Glomerular visceral epithelial cell (primary cell): ENCODE results near the gene WDCP.
"Not testable (repeated sequence)": the region's sequence is repeated elsewhere in the genome, so short reads cannot be mapped to it uniquely, and the experiment has no call there.

ENCODE experiments used
- DNase-seq: peaks from one replicate; pipeline ENCODE4 v3.0.0-alpha.2; 2016; ENCODE audit errors: extremely low spot score

The WDCP gene

GRCh38 chr2:24022324-24022974 lies 24.7 kb downstream of the WDCP start:
- DNase-seq = no peak

- no peak for DNase-seq
Observed at GRCh38 chr2:24021122-24021998, 25.8 kb downstream of the WDCP start.

- DNase-seq = no peak
Observed at GRCh38 chr2:24020244-24020643, 26.9 kb downstream of the WDCP start.

- DNase-seq = no peak
Observed at GRCh38 chr2:24019729-24020128, 27.5 kb downstream of the WDCP start.

- DNase-seq = no peak
Observed at GRCh38 chr2:24018241-24018640, 28.9 kb downstream of the WDCP start.

- no peak for DNase-seq
Observed at GRCh38 chr2:24017711-24018110, 29.5 kb downstream of the WDCP start.

- DNase-seq = no peak
Observed at GRCh38 chr2:24016853-24017703, 30.1 kb downstream of the WDCP start.

GRCh38 chr2:24016376-24016761 lies 30.8 kb downstream of the WDCP start:
- DNase-seq = no peak

GRCh38 chr2:24015562-24016375 lies 31.4 kb downstream of the WDCP start:
- peak; percentile 36 for DNase-seq

- not testable (repeated sequence) for DNase-seq
Observed at GRCh38 chr2:24014902-24015301, 32.3 kb downstream of the WDCP start.

GRCh38 chr2:24012521-24013188 lies 34.5 kb downstream of the WDCP start:
- DNase-seq = no peak

GRCh38 chr2:24011250-24012104 lies 35.7 kb downstream of the WDCP start:
- DNase-seq = no peak

GRCh38 chr2:24010477-24011249 lies 36.5 kb downstream of the WDCP start:
- no peak for DNase-seq

GRCh38 chr2:24009680-24010476 lies 37.3 kb downstream of the WDCP start, which contains the start of gene MFSD2B:
TSS of gene MFSD2B (plus strand) at chr2:24010085. CDS start at chr2:24010097, 12 bp downstream.
- DNase-seq = no peak

- DNase-seq = no peak
Observed at GRCh38 chr2:24009367-24009679, 37.9 kb downstream of the WDCP start.

- DNase-seq = peak; percentile 45
Observed at GRCh38 chr2:24008672-24009366, 38.4 kb downstream of the WDCP start.

- DNase-seq = no peak
Observed at GRCh38 chr2:24007693-24008092, 39.5 kb downstream of the WDCP start.

- no peak for DNase-seq
Observed at GRCh38 chr2:23994567-23994966, 52.6 kb downstream of the WDCP start.
